ENCODE data around the gene ASB2. TPM values are rescaled to one million over a fixed set of nuclear protein-coding genes. Genes with fewer than 3 reads are reported as not detected.

ASB2 gene
- total RNA-seq, 1 donor, result 2.0 TPM

DNA sequence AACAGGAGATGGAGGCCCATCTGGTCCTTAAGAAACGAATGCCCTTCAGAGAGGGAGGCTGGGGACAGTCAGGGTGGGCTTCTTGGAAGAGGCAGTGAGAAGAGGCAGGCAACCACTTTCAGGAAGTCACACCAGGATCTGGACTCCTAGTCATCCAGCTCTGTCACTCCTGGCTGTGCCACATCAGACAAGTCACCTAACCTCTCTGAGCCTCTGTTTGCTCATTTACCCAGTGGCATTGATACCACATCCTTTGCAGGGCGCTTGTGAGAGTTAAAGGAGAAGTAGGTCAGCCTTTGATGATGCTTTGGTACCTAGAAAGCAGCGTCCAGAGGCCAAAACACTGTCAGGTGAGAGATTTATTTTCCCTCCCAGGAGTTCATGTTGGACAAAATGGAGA is 31.9 kb upstream of the ASB2 start:
- Histone ChIP-seq H3K4me1 (ENCODE audit: insufficient read depth, low read length) (peaks cover 9% of the 10 kb centered on the region), H3K9me3 (ENCODE audit: low read depth, low read length) (no peaks in the 10 kb centered on the region), H3K4me3 (ENCODE audit: low read length) (no peak overlapping the region), H3K27me3 (ENCODE audit: insufficient read depth, low read length) (peaks cover 3% of the 10 kb centered on the region)

- H3K27me3 ChIP-seq (ENCODE audit: insufficient read depth, low read length), result peaks cover 3% of the 10 kb centered on the region
- H3K9me3 ChIP-seq (ENCODE audit: low read depth, low read length), result no peaks in the 10 kb centered on the region
- H3K4me3 ChIP-seq (ENCODE audit: low read length), result no peak overlapping the region
- H3K4me1 ChIP-seq (ENCODE audit: insufficient read depth, low read length), result peaks cover 6% of the 10 kb centered on the region
These were observed 29.1 kb upstream of the ASB2 start for GRCh38 chr14:94005324-94006073.

DNA sequence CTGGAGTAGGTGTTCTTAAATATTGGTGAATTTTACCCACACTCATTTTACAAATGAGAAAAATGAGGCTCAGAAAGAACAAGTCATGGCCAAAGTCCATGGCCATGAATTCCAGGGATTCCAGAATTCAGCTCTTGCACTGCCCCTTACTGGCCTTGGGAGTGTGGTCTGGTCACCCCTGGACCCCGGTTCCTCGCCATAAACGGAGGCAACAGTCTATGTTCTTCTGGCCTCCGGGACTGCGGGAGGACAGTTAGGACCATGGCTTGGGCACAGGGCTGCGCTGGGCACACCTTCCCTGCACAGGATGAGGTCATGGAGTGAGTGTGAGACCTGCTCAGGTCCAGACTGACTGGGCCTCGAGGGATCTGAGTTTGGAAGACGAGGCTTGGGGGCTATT is 27.6 kb upstream of the ASB2 start:
- H3K4me1 ChIP-seq (ENCODE audit: insufficient read depth, low read length), result peaks cover 6% of the 10 kb centered on the region
- no peak overlapping the region for H3K4me3 ChIP-seq (ENCODE audit: low read length)
- H3K9me3 ChIP-seq (ENCODE audit: low read depth, low read length), result no peaks in the 10 kb centered on the region
- peaks cover 3% of the 10 kb centered on the region for H3K27me3 ChIP-seq (ENCODE audit: insufficient read depth, low read length)

- Histone ChIP-seq H3K9me3 (ENCODE audit: low read depth, low read length) (no peaks in the 10 kb centered on the region), H3K27me3 (ENCODE audit: insufficient read depth, low read length) (peaks cover 3% of the 10 kb centered on the region), H3K4me1 (ENCODE audit: insufficient read depth, low read length) (peaks cover 6% of the 10 kb centered on the region), H3K4me3 (ENCODE audit: low read length) (no peak overlapping the region)
These were observed 27.0 kb upstream of the ASB2 start for GRCh38 chr14:94003397-94003796.

DNA sequence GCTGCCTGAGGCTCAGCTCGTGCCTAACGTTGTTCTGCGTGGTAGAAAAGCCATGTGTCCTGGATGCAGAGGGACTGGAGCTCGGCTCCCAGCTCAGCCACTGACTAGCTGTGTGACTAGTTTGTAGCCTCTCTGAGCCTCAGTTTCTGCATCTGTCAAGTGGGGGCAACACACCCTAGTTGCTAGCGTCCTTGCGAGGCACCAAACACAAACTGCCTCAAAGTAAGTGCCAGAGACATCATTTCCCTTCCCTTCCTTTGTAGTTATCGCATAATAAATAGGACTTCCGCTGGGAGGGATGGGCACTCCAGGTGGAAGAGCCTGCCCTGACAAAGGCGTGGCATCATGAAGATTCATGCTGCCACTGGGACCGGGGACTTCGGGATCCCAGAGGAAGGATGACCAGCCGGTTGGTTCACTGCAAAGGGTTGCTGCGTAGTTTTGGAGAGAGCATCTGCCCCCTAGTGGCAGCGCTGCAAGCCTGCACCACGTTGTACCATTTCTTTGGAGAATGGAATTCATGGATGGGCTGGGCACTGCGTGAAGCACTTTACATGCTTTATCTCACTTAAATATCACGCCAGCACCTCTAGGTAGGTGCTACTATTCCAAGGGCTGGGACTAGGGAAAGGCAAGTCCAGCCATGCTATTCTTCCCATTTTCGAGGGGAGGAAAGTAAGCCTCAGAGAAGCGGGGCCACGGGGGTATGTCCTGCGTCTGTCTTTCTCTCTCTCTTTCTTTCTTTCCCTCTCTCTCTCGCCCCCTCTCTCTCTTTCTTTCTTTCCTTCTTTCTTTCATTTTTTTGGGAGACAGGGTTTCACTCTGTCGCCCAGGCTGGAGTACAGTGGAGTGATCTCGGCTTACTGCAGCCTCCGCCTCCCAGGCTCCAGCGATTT is 25.4 kb upstream of the ASB2 start:
- H3K27me3 ChIP-seq (ENCODE audit: insufficient read depth, low read length), result peaks cover 3% of the 10 kb centered on the region
- no peaks in the 10 kb centered on the region for H3K9me3 ChIP-seq (ENCODE audit: low read depth, low read length)
- no peak overlapping the region for H3K4me3 ChIP-seq (ENCODE audit: low read length)
- peaks cover 6% of the 10 kb centered on the region for H3K4me1 ChIP-seq (ENCODE audit: insufficient read depth, low read length)

- no peaks in the 10 kb centered on the region for H3K9me3 ChIP-seq (ENCODE audit: low read depth, low read length)
These were observed 24.6 kb upstream of the ASB2 start for GRCh38 chr14:94001016-94001415.

GRCh38 chr14:94000267-94000666 is 23.9 kb upstream of the ASB2 start:
- Histone ChIP-seq H3K4me1 (ENCODE audit: insufficient read depth, low read length) (peaks cover 6% of the 10 kb centered on the region), H3K27me3 (ENCODE audit: insufficient read depth, low read length) (no peaks in the 10 kb centered on the region), H3K4me3 (ENCODE audit: low read length) (no peak overlapping the region), H3K9me3 (ENCODE audit: low read depth, low read length) (no peaks in the 10 kb centered on the region)

More at GRCh38 chr14:94001016-94001415, 24.6 kb upstream of the ASB2 start:
- H3K4me1 ChIP-seq (ENCODE audit: insufficient read depth, low read length), result peaks cover 6% of the 10 kb centered on the region
- H3K4me3 ChIP-seq (ENCODE audit: low read length), result no peak overlapping the region
- peaks cover 3% of the 10 kb centered on the region for H3K27me3 ChIP-seq (ENCODE audit: insufficient read depth, low read length)

GRCh38 chr14:93999573-93999972 is 23.2 kb upstream of the ASB2 start:
- Histone ChIP-seq H3K27me3 (ENCODE audit: insufficient read depth, low read length) (no peaks in the 10 kb centered on the region), H3K4me3 (ENCODE audit: low read length) (no peak overlapping the region)

DNA sequence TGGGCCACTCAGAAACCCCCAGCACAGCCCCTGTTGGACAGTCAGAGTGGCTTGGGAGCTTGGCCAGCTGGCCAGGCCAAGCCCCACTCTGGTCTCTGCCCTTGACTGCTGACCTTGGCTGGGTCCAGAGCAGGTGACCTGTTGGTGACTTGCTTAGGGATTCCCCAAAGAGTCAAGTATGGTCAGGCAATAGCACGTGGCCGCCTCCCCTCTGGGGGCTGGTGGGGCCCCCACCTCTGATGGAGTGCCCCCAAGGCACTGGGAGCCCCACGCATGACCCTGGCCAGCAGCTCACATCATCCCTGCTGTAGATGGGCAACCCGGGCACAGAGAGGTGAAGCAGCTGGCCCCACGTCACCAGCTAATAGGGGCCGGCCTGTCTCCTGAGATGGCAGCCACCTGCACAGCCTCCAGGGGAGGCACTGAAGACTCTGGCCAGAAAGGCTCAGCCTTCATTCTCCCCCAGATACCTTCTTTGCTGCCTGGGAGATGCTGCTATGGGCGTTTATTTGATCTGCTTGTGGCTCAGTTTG is 22.6 kb upstream of the ASB2 start:
- H3K4me3 ChIP-seq (ENCODE audit: low read length), result no peak overlapping the region
- peaks cover 6% of the 10 kb centered on the region for H3K4me1 ChIP-seq (ENCODE audit: insufficient read depth, low read length)
- H3K9me3 ChIP-seq (ENCODE audit: low read depth, low read length), result no peaks in the 10 kb centered on the region
- no peaks in the 10 kb centered on the region for H3K27me3 ChIP-seq (ENCODE audit: insufficient read depth, low read length)

More at GRCh38 chr14:93999573-93999972, 23.2 kb upstream of the ASB2 start:
- Histone ChIP-seq H3K9me3 (ENCODE audit: low read depth, low read length) (no peaks in the 10 kb centered on the region), H3K4me1 (ENCODE audit: insufficient read depth, low read length) (peaks cover 6% of the 10 kb centered on the region)

DNA sequence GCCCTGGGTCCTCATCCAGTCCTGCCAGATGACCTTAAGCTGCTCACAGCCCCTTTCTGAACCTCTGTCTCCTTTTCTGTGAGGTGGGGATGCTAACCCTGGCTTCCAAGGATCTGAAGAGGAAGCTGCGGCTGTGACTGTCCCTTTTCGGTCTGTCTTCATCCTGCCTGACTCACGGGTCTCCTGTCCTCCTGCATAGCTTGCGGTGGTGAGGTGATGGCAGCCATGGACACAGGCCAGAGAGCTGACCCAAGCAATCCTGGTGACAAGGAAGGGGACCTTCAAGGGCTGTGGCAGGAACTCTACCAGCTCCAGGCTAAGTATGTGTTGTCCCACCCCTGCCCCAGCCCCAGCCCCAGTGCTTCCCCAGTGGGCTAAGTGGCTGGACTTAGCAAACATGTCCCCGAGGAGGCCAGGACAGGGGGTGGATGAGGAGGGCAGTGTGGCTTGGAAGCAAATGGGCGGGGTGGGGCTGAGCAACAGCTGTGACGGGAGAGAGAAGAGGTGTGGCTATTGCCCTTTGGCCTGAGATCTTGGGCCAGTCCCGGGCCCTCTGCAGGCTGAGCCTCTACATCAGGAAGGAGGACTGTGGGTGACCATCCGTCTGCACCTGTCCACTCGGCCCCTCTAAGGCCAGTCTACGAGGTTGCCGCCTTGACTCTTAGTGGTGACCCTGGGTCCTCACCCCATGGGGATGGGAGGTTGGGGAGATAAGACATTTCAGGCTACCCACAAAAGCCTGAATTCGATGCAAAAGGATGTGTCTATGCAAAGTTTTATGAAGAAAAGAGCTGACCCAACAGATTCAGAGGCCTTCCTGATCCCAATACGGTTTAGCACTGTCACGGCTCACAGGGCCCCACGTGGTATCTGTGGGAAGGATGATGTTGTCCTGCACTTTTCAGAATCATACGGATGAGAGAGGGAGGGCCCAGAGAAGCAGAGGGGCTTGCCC is 21.8 kb upstream of the ASB2 start:
- H3K27me3 ChIP-seq (ENCODE audit: insufficient read depth, low read length), result no peaks in the 10 kb centered on the region
- H3K9me3 ChIP-seq (ENCODE audit: low read depth, low read length), result no peaks in the 10 kb centered on the region
- no peak overlapping the region for H3K4me3 ChIP-seq (ENCODE audit: low read length)
- H3K4me1 ChIP-seq (ENCODE audit: insufficient read depth, low read length), result peaks cover 6% of the 10 kb centered on the region

DNA sequence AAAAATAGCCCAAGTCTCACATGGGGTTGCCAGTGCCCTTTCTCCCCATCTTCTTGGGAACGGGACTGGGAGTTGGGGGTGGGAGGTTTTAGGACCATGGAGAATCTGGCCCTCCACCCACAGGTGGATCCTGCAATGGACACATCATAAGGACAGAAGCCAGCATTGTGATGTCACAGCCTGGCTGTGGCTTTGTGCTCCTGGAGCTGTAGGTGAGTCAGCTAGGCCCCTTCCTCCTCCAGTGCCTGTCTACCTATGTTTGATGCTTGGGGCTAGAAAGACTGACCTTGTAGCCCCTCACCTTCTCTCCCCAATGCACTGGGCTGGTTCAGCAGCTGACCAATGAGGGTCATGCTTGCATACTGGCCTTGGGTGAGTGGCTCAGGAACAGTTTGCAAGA is 20.7 kb upstream of the ASB2 start, which contains the start of gene CCDC197:
Gene CCDC197, plus strand, starts transcription at position 220 of the 400 bp plus-strand sequence. CDS start 831 bp downstream, outside the sequence.
- H3K9me3 ChIP-seq (ENCODE audit: low read depth, low read length), result no peaks in the 10 kb centered on the region
- peaks cover 6% of the 10 kb centered on the region for H3K4me1 ChIP-seq (ENCODE audit: insufficient read depth, low read length)
- H3K27me3 ChIP-seq (ENCODE audit: insufficient read depth, low read length), result no peaks in the 10 kb centered on the region
- H3K4me3 ChIP-seq (ENCODE audit: low read length), result no peak within 1 kb of the TSS

- H3K4me1 ChIP-seq (ENCODE audit: insufficient read depth, low read length), result no peaks in the 10 kb centered on the region
- no peaks in the 10 kb centered on the region for H3K27me3 ChIP-seq (ENCODE audit: insufficient read depth, low read length)
- H3K9me3 ChIP-seq (ENCODE audit: low read depth, low read length), result no peaks in the 10 kb centered on the region
- H3K4me3 ChIP-seq (ENCODE audit: low read length), result no peak overlapping the region
These were observed 19.8 kb upstream of the ASB2 start for GRCh38 chr14:93996130-93996695.

DNA sequence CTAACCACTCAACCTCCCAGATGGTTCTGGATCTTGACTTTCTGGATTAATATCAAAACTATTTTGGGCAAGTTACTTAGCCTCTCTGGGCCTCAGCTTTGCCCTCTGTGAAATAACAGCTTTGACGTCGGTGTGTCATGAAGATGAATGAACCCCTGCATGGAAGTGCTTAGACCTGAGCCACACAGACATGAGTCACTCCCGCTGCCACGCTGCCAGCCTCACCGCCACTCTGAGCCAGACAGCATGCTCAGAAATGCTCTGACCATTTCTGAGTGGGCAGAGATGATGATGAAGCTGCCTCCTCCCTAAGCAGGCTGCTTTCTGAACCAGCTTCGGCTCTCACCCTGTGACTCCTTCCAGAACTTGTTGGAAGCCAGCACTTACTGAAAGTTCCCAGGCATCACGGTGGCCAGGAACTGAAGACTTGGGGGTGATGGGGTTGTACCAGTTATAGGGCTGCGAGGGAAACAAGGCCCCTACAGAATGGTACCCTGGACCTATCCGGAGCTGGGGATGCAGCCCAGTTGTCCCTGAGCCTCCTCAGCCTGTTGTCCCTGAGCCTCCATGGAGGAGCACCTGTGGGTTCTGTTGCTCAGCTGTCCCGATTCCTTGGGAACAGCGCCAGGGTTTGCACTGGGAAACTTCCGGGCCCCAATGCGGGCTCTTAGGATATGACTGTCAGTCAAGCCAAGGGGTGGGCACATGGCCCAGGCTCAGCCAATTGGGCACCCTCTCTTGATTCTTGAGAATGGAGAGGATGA is 18.7 kb upstream of the ASB2 start:
- no peak overlapping the region for H3K4me3 ChIP-seq (ENCODE audit: low read length)
- no peaks in the 10 kb centered on the region for H3K27me3 ChIP-seq (ENCODE audit: insufficient read depth, low read length)
- no peaks in the 10 kb centered on the region for H3K9me3 ChIP-seq (ENCODE audit: low read depth, low read length)
- H3K4me1 ChIP-seq (ENCODE audit: insufficient read depth, low read length), result no peaks in the 10 kb centered on the region
